Measurements from ENCODE around the gene GRPEL2.

DNA sequence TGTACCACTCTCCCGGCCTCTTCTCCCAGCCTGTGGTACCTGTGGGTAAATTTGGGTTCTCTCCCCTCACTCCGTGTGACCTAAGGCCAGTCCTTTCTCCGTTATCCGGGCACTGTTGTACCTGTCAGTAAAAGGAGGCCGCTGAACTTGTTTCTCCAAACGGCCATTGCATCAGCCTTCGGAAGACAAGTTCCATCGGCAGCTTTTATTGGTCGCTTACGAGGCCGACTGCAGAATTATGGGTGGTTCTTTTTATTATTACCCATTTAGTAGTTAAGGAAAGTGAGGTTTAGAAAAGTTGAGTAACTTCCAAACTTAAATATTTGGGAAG, 558 bp downstream of the GRPEL2 start:
- TF ChIP-seq EZH2 (IDR thresholded peaks at IDR 0.05) = no peak
- no peak for TF ChIP-seq MAX (IDR thresholded peaks at IDR 0.05)
- no peak for TF ChIP-seq RAD21 (IDR thresholded peaks at IDR 0.05; ENCODE audit: low read depth)
- TF ChIP-seq SRF (IDR thresholded peaks at IDR 0.05; ENCODE audit: low read depth) = no peak
- TF ChIP-seq CTCF (IDR thresholded peaks at IDR 0.05 in 2 of 3, conservative IDR thresholded peaks at IDR 0.05 in 1 of 3; ENCODE audit: borderline replicate concordance in 1 of 3, insufficient read depth in 1 of 3, low read depth in 2 of 3, low read length in 2 of 3) = no peak
- no peak for TF ChIP-seq POLR2A (IDR thresholded peaks at IDR 0.05; ENCODE audit: borderline replicate concordance, extremely low read depth, insufficient read depth, insufficient read length)
- no peak for TF ChIP-seq ATF3 (IDR thresholded peaks at IDR 0.05)
- TF ChIP-seq SP1 (IDR thresholded peaks at IDR 0.05; ENCODE audit: low read depth) = no peak
- TF ChIP-seq JUND (IDR thresholded peaks at IDR 0.05) = no peak
